ENCODE results near the gene CNN1. TPM values are rescaled to one million over a fixed set of nuclear protein-coding genes. Genes with fewer than 3 reads are reported as not detected.

Gene CNN1
- total RNA-seq, 2 donors from 2014 or later, result 12.8 to 16.2 TPM

GRCh38 chr19:11534948-11535347 lies 3.7 kb upstream of the CNN1 start:
- peak overlapping the region; percentile 55 for H3K4me3 Mint-ChIP-seq
- no peak for TF ChIP-seq CTCF (conservative IDR thresholded peaks at IDR 0.05)
- no peak for DNase-seq
- H3K4me1 Mint-ChIP-seq, result peaks cover 13% of the 10 kb centered on the region
- Histone ChIP-seq H3K9ac (ENCODE audit: extremely low read depth, low read length, poor library complexity, severe bottlenecking) (no peak overlapping the region), H3K27me3 (ENCODE audit: control insufficient read depth, insufficient read depth, low read length, poor library complexity, severe bottlenecking) (no peaks in the 10 kb centered on the region), H3K27ac (ENCODE audit: low read depth, low read length) (no peak overlapping the region), H3K36me3 (ENCODE audit: control insufficient read depth, insufficient read depth, low read length) (no peaks in the 10 kb centered on the region), H3K9me3 (ENCODE audit: control insufficient read depth, low read length) (no peaks in the 10 kb centered on the region), H3K4me1 (ENCODE audit: control insufficient read depth, insufficient read depth, low read length) (peaks cover 4% of the 10 kb centered on the region), H3K4me3 (ENCODE audit: low read length) (no peak overlapping the region)
- H3K9me3 Mint-ChIP-seq, result no peaks in the 10 kb centered on the region
- peaks cover 27% of the 10 kb centered on the region for H3K27me3 Mint-ChIP-seq (ENCODE audit: insufficient read depth)
- WGBS, 2 experiments (ENCODE audit: insufficient coverage in 1 of 2, insufficient read length in 1 of 2), result 95 to 98% methylated on average over 4 of the region's 5 CpGs
- no peak overlapping the region for H3K27ac Mint-ChIP-seq
- H3K36me3 Mint-ChIP-seq (ENCODE audit: low read depth), result no peaks in the 10 kb centered on the region

GRCh38 chr19:11535792-11536595 lies 2.7 kb upstream of the CNN1 start:
- Histone ChIP-seq H3K27ac (ENCODE audit: low read depth, low read length) (peak overlapping the region; percentile 11), H3K9me3 (ENCODE audit: control insufficient read depth, low read length) (no peaks in the 10 kb centered on the region), H3K27me3 (ENCODE audit: control insufficient read depth, insufficient read depth, low read length, poor library complexity, severe bottlenecking) (no peaks in the 10 kb centered on the region), H3K4me1 (ENCODE audit: control insufficient read depth, insufficient read depth, low read length) (peaks cover 4% of the 10 kb centered on the region), H3K4me3 (ENCODE audit: low read length) (peak overlapping the region; percentile 83), H3K9ac (ENCODE audit: extremely low read depth, low read length, poor library complexity, severe bottlenecking) (peak overlapping the region; percentile 64), H3K36me3 (ENCODE audit: control insufficient read depth, insufficient read depth, low read length) (peaks cover 1% of the 10 kb centered on the region)
- DNase-seq, result peak; percentile 97
- Mint-ChIP-seq H3K9me3 (no peaks in the 10 kb centered on the region), H3K36me3 (ENCODE audit: low read depth) (no peaks in the 10 kb centered on the region), H3K4me1 (peaks cover 17% of the 10 kb centered on the region), H3K27ac (peak overlapping the region; percentile 93), H3K27me3 (ENCODE audit: insufficient read depth) (peaks cover 27% of the 10 kb centered on the region), H3K4me3 (peak overlapping the region; percentile 55)
- peak; percentile 97 for TF ChIP-seq CTCF (conservative IDR thresholded peaks at IDR 0.05)
- 13 to 16% methylated on average over 28 to 54 of the region's 54 CpGs for WGBS, 2 experiments (ENCODE audit: insufficient coverage in 1 of 2, insufficient read length in 1 of 2)

GRCh38 chr19:11539495-11540365 lies 1.1 kb downstream of the CNN1 start:
- peak overlapping the region; percentile 51 for H3K4me3 Mint-ChIP-seq

More at GRCh38 chr19:11539495-11540365, 1.1 kb downstream of the CNN1 start:
- Mint-ChIP-seq H3K9me3 (no peaks in the 10 kb centered on the region), H3K27ac (peak overlapping the region; percentile 66), H3K27me3 (ENCODE audit: insufficient read depth) (peaks cover 9% of the 10 kb centered on the region), H3K4me1 (peaks cover 17% of the 10 kb centered on the region), H3K36me3 (ENCODE audit: low read depth) (no peaks in the 10 kb centered on the region)
- peak overlapping the region; percentile 90 for H3K4me3 ChIP-seq (ENCODE audit: low read length)
- no peaks in the 10 kb centered on the region for H3K27me3 ChIP-seq (ENCODE audit: control insufficient read depth, insufficient read depth, low read length, poor library complexity, severe bottlenecking)
- no peak for TF ChIP-seq CTCF (conservative IDR thresholded peaks at IDR 0.05)
- peaks cover 18% of the 10 kb centered on the region for H3K36me3 ChIP-seq (ENCODE audit: control insufficient read depth, insufficient read depth, low read length)
- no peak overlapping the region for H3K27ac ChIP-seq (ENCODE audit: low read depth, low read length)
- H3K9me3 ChIP-seq (ENCODE audit: control insufficient read depth, low read length), result no peaks in the 10 kb centered on the region
- DNase-seq, result peak; percentile 73
- peak overlapping the region; percentile 61 for H3K9ac ChIP-seq (ENCODE audit: extremely low read depth, low read length, poor library complexity, severe bottlenecking)
- H3K4me1 ChIP-seq (ENCODE audit: control insufficient read depth, insufficient read depth, low read length), result peaks cover 4% of the 10 kb centered on the region
- WGBS, 2 experiments (ENCODE audit: insufficient coverage in 1 of 2, insufficient read length in 1 of 2), result 16 to 52% methylated on average over 4 to 21 of the region's 36 CpGs

All from endodermal cell (in vitro differentiated cells).